Glomerular endothelial cell (primary cell): ENCODE measurements around the gene OTOA. TPM values are rescaled to one million over a fixed set of nuclear protein-coding genes. Genes with fewer than 3 reads are reported as not detected.
"Not testable (repeated sequence)": the region's sequence is repeated elsewhere in the genome, so short reads cannot be mapped to it uniquely, and the experiment has no call there.

Experiments used
- DNase-seq: peaks from one replicate; pipeline ENCODE4 v3.0.0-alpha.2; 2011; ENCODE audit warnings: low read depth, low spot score; ENCODE audit errors: extremely low read depth
- total RNA-seq: library from RNA; depleted of rRNA; stranded (reverse); fragments of >200 nt; gene quantifications from 2 replicates; pipeline ENCODE4 v1.2.3, GENCODE V29; 2015

The OTOA gene
- total RNA-seq, 1 donor from 2014 or later: 0.06 TPM

DNA sequence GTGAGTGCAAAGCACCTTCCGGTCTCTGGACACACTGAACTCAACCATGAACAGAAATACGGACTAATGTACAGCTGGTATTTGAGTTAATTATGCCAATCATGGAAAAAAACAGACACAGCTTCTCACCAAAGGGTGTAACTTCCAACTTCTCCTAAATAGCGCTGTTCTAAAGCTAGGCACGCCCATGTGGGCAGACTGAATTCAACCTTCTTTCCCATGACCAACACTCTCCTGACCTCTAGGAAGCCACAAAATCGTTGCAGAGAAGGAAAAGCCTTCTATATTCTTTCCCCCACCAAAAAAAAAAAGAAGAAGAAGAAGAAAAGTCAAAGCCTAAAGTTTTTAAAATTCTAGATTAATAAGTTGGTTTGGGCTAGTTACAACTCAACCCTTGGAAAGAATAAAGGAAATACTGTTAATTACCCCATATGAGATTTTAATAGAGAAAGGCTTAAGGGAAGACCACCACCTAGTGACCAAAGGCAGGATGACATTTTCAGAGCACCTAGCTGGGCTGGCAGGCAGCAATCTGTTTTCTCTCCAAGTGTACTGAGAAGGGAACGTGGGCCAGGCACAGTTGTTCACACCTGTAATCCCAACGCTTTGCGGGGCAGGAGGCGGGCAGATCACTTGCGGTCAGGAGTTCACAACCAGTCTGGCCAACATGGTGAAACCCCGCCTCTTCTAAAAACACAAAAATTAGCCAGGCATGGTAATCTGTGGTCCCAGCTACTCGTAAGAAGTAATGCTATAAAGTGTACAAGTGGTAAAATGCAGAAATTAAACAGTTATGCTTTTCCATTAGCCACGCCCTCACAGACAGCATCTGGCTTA, 138.0 kb downstream of the OTOA start:
- not testable (repeated sequence) for DNase-seq

DNA sequence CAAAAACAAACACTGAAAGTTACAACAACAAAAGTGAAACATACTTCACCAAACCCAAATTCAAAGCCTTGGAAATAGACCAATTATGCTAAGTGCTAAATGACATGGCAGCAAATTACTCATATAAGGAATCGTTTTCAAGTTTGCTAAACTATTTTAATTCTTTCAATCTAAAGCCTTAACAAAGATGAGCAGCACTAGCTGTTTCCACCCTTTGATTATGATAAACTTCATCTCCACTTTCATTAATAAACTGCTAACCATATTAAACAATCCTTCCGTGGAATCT, 138.6 kb downstream of the OTOA start:
- not testable (repeated sequence) for DNase-seq

Other genes starting within 250 kb of the OTOA start
- gene METTL9, start 64.4 kb upstream of the OTOA start, total RNA-seq: 173 and 210 TPM in 2 replicates
- gene IGSF6, start 11.4 kb upstream of the OTOA start, total RNA-seq: not detected in 2 replicates
- 17.1 and 50.2 TPM in 2 replicates for gene NPIPB4, start 193.8 kb downstream of the OTOA start, total RNA-seq